NCI-H146 treated with DMSO at 0.1 percent for 48 hours (cell line): ENCODE data around the gene VEGFC.

ENCODE experiments used
- DNase-seq: peaks from one replicate; lab custom pipeline; 2025; ENCODE audit not compliant: unreplicated experiment; lab: John Stamatoyannopoulos, UW

The VEGFC gene

DNA sequence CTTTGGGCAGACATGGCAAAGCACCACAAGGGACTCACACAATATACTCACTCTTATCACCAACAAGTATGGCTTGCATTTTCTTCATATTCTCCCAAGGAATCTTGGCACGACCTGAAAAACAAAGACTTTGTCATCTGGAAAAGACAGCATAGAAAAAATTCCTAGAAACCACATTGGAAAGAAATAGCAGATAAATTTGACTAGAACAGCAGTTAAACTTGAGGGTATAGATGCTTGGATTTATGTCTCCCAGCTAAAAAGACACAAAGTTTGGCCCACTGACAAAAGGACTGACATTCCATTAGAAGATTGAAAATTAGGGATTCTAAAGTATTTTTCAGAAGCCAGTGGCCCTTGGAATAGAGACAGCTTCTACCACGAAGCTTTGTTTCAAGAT, 6.9 kb upstream of the VEGFC start:
- DNase-seq = no peak

DNA sequence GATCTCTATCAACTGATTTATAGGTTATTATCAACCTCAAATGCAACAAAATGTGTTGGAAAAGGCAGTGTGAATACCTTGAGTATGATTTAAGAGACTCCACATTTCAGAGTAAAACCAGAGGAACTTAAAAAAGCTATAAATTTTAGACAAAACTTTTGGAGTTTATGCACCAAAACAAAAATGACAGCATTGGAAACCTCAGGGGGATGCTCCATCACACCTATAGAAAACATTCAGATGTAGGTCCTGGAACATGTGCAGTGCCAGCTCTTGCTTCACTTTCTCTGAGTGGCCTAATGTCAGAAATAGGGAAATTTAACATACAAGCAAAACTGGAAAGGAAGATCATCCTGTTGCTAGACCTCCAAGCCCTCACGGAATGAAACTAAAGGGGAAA, 5.8 kb upstream of the VEGFC start:
- no peak for DNase-seq

- no peak for DNase-seq
Observed at GRCh38 chr4:176795441-176795840, 2.7 kb upstream of the VEGFC start.

- DNase-seq = no peak
Observed at GRCh38 chr4:176794651-176795050, 1.9 kb upstream of the VEGFC start.

DNA sequence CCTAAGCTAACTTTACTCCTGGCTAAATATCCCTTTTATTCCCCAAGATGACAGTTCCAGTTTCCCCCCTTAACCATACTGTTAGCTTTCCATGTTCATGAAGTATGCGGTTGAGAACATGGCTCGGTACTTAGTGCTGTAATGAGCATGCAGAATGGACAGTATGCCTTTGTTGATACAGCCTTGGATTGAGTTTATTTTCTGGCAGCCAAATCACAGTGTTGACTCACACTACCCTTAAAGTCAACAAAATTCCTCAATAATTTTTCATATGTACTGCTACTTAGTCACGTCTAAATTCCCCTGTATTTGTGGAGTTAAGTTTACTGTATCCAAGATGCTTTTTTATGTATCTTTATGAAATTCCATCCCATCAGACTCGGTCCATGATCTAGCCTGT, 1.4 kb upstream of the VEGFC start:
- no peak for DNase-seq

DNA sequence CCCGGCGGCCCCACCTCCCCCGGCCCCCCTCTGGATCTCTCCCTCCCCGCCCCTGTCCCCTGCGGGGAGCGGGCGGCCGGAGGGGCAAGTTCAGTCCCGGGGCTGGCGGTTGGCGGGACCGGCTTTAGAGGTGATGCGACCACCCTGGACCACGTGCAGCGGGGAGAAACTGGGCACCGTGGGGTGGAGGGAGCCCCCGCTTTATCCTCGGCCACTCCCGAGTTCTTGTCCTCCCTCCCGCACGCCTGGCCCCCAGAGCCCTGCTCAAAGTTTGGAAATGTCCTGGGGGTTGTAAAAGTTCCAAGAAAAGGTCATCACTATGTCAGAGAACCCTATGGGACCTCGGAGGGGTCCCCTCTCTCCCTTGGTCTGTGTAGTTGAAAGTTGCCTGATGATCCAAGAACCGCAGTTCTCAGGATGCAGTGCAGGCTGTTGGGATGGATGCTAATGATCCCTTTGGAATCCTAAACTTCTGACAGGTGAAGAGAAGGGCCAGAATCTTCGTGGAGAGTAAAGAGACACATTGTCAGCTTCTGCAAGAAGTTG, 411 bp upstream of the VEGFC start:
- no peak for DNase-seq

GRCh38 chr4:176791591-176792325, 964 bp downstream of the VEGFC start:
- DNase-seq = no peak

DNA sequence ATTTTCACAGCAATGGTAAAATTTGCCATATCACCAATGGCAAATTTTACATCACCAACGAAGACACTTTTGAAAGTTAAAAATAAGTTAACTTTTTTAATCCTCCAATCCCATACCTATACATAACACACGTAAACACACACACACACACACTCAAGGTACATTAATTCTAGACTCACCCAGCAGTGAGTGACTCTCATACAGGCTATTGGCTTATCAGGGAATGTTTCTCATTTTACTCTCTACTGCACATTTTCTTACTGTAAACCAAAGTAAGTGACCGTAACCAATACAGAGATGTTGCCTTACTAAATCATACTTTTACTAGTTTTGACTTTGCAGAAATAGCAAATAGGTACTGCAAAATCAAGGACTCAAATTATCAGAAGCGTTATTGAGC, 2.3 kb downstream of the VEGFC start:
- DNase-seq = no peak

- DNase-seq = no peak
Observed at GRCh38 chr4:176789955-176790354, 2.8 kb downstream of the VEGFC start.

DNA sequence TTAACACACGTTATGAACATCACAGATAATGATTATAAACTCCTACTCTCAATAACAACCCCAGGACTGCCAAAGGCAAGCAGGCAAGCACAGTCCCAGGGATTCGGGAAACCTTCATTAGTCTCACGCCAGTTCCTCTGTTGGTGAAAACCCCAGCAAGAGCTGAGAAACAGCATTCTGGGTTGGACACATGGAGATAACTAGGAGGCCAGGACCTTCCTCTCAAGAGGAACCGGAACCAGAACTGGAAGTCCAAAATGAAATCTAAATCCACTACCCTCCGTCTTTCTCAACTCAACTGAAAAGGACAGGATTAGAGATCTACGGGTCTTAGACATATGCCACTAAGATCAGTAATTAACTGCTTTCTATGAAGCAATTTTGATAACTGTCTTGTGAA, 3.8 kb downstream of the VEGFC start:
- DNase-seq = no peak

- DNase-seq = no peak
Observed at GRCh38 chr4:176788248-176788647, 4.5 kb downstream of the VEGFC start.

GRCh38 chr4:176784816-176785215, 7.9 kb downstream of the VEGFC start:
- DNase-seq = no peak

GRCh38 chr4:176782794-176783193, 9.9 kb downstream of the VEGFC start:
- DNase-seq = no peak

GRCh38 chr4:176782191-176782590, 10.5 kb downstream of the VEGFC start:
- no peak for DNase-seq

GRCh38 chr4:176781739-176782100, 11.0 kb downstream of the VEGFC start:
- no peak for DNase-seq

DNA sequence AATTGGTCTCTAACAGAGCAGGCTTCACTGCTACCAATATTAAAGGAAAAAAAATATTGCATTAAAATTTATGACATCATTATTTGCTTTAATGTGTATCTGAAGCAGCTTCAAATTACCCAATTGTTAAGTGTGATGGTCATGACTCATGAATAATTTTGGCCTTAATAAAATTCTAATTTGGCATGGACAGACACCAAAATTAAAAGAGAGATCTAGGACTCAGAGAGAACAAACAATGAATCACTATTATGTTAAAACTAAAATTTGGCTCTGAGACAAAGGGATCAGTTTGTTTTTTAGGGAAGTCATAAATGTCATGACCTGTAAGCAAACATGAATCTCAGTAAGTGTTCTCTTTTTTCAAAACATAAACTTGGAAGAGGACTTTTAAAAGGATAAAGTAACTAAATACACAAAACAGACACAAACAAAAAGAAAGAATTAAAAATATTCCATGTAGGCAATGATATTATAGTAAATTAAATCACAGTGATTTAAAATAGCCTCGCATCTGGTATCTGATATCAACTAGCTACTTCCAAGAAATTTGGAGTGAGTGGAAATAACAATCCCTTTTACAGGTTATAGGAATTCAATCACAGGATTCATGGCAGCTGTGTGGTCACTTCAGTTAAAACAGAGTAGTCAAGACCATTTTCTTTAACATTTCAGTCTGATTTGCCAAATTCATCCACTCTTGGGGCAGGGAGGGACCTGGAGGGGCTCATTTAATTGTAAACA, 11.6 kb downstream of the VEGFC start:
- no peak for DNase-seq

DNA sequence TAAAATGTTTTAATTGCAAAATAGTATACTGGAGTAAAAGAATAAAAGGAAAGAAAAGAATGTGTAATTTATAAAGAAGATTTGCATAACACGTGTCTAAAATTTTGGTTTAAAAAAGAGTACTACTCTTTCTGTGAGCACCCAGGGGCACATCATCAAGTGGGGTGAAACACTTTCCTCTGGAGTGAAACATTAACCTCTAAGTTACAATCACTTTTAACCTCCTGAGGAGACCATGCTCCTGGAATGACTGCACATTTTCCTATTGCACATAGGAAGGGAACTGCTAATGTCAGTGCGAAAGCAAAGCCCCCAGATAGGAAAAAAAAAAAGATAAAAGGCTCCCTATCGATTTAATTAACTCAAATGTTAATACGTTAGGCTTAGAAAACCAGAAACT, 13.3 kb downstream of the VEGFC start:
- no peak for DNase-seq

GRCh38 chr4:176778491-176778890, 14.2 kb downstream of the VEGFC start:
- DNase-seq = no peak

GRCh38 chr4:176778063-176778462, 14.7 kb downstream of the VEGFC start:
- no peak for DNase-seq

- no peak for DNase-seq
Observed at GRCh38 chr4:176775338-176775737, 17.4 kb downstream of the VEGFC start.

DNA sequence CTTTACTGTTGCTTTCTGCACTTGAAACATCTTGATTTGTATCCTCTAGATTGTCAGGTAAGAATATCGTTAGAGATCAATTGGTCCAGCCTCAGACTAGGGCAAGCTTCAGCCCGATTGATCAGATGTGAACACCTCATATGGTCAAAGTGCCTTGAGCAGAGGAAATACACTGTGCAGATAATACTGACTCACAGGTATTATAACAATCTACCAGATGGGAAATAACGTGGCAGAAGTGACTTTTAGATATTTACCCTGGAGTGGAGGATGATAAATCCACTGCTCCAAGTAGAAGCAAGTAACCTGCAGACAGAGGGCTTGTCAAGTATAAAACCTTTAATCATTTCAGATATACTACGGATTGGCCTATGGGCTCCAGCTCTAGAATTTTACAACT, 17.9 kb downstream of the VEGFC start:
- no peak for DNase-seq

GRCh38 chr4:176769514-176769913, 23.2 kb downstream of the VEGFC start:
- DNase-seq = no peak

DNA sequence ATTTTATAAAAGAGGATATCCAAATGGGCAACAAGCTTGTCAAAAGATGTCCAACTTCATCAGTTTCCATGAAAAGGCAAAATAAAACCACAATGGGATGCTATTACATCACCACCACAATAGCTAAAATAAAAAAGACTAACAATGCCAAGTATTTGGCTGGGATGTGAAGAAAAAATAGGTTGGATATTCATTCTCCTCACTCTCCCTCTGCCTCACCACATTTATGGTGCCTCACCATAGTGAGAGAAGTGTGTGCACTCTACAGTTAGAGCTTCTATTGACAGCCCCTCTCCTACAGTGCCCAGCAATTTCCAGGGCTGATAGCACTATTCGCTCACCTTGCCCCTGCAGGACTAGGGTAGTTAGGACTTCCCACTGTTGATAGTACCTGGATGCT, 25.5 kb downstream of the VEGFC start:
- DNase-seq = no peak
